Renal pelvis (tissue), 3 donors: ENCODE data around the gene ADM5. TPM values are rescaled to one million over a fixed set of nuclear protein-coding genes. Genes with fewer than 3 reads are reported as not detected.

Experiments used
- polyA plus RNA-seq, 3 donors: library from polyadenylated mRNA; unstranded; fragments of 120-200 nt; gene quantifications; one replicate each; pipeline ENCODE4 v1.2.1, GENCODE V29; 2013; ENCODE audit not compliant: insufficient read length in 3 of 3

The ADM5 gene
- polyA plus RNA-seq, 3 donors = 1.3 to 2.3 (median 2.1) TPM

Other genes with a start within 250 kb of the ADM5 start
- gene SLC17A7, start 248.1 kb upstream of the ADM5 start, polyA plus RNA-seq = under 1 TPM; 0.28 to 0.62 (median 0.55) TPM
- 100 to 1,000 TPM in 1 of 3 donors, 10 to 100 TPM in 2; 92.0 to 101 (median 99.4) TPM for gene PIH1D1, start 237.8 kb upstream of the ADM5 start, polyA plus RNA-seq
- gene ALDH16A1, start 236.4 kb upstream of the ADM5 start, polyA plus RNA-seq = 10 to 100 TPM; 19.2 to 33.0 (median 26.3) TPM
- 1 to 10 TPM; 3.1 to 5.1 (median 5.1) TPM for gene FLT3LG, start 215.4 kb upstream of the ADM5 start, polyA plus RNA-seq
- gene RPL13A, start 202.0 kb upstream of the ADM5 start, polyA plus RNA-seq = 1,000 to 10,000 TPM; 2,758 to 3,345 (median 3,013) TPM
- 1,000 to 10,000 TPM; 2,501 to 3,013 (median 2,811) TPM for gene RPS11, start 193.2 kb upstream of the ADM5 start, polyA plus RNA-seq
- gene FCGRT, start 176.9 kb upstream of the ADM5 start, polyA plus RNA-seq = 100 to 1,000 TPM; 291 to 328 (median 294) TPM
- 10 to 100 TPM; 21.3 to 22.4 (median 21.7) TPM for gene RCN3, start 161.6 kb upstream of the ADM5 start, polyA plus RNA-seq
- gene NOSIP, start 109.0 kb upstream of the ADM5 start, polyA plus RNA-seq = 10 to 100 TPM; 69.3 to 81.1 (median 79.5) TPM
- 1 to 10 TPM; 6.5 to 8.2 (median 7.7) TPM for gene PRRG2, start 108.3 kb upstream of the ADM5 start, polyA plus RNA-seq
- gene PRR12, start 98.4 kb upstream of the ADM5 start, polyA plus RNA-seq = 10 to 100 TPM; 24.2 to 34.2 (median 29.2) TPM
- 10 to 100 TPM; 25.8 to 31.9 (median 31.6) TPM for gene RRAS, start 49.5 kb upstream of the ADM5 start, polyA plus RNA-seq
- gene SCAF1, start 47.4 kb upstream of the ADM5 start, polyA plus RNA-seq = 10 to 100 TPM; 36.6 to 45.7 (median 45.0) TPM
- gene IRF3, start 23.7 kb upstream of the ADM5 start, polyA plus RNA-seq = 10 to 100 TPM; 55.6 to 74.3 (median 68.3) TPM
- gene BCL2L12, start 23.7 kb upstream of the ADM5 start, polyA plus RNA-seq = 10 to 100 TPM; 30.7 to 39.6 (median 31.5) TPM
- gene PRMT1, start 12.3 kb upstream of the ADM5 start, polyA plus RNA-seq = 100 to 1,000 TPM; 239 to 257 (median 241) TPM
- 10 to 100 TPM; 11.2 to 13.6 (median 11.6) TPM for gene CPT1C, start 1.5 kb downstream of the ADM5 start, polyA plus RNA-seq
- under 1 TPM in 2 of 3 donors, not detected in 1; 0.06 to 0.16 TPM for gene TSKS, start 73.7 kb downstream of the ADM5 start, polyA plus RNA-seq
- 10 to 100 TPM; 58.7 to 71.5 (median 68.4) TPM for gene AP2A1, start 77.4 kb downstream of the ADM5 start, polyA plus RNA-seq
- gene FUZ, start 123.7 kb downstream of the ADM5 start, polyA plus RNA-seq = 10 to 100 TPM; 35.3 to 45.3 (median 42.9) TPM
- gene MED25, start 128.7 kb downstream of the ADM5 start, polyA plus RNA-seq = 10 to 100 TPM; 70.0 to 77.3 (median 75.0) TPM
- gene PTOV1, start 161.6 kb downstream of the ADM5 start, polyA plus RNA-seq = 100 to 1,000 TPM; 351 to 386 (median 360) TPM
- 10 to 100 TPM; 57.0 to 83.3 (median 81.4) TPM for gene PNKP, start 178.0 kb downstream of the ADM5 start, polyA plus RNA-seq
- gene AKT1S1, start 187.8 kb downstream of the ADM5 start, polyA plus RNA-seq = 10 to 100 TPM; 36.1 to 46.8 (median 42.8) TPM
- gene TBC1D17, start 188.1 kb downstream of the ADM5 start, polyA plus RNA-seq = 10 to 100 TPM; 48.3 to 64.2 (median 61.1) TPM
- gene IL4I1, start 207.3 kb downstream of the ADM5 start, polyA plus RNA-seq = 1 to 10 TPM; 2.7 to 3.6 (median 3.1) TPM
- gene ATF5, start 239.6 kb downstream of the ADM5 start, polyA plus RNA-seq = 10 to 100 TPM; 26.0 to 28.5 (median 28.2) TPM
- gene NUP62, start 239.9 kb downstream of the ADM5 start, polyA plus RNA-seq = 10 to 100 TPM; 65.8 to 80.2 (median 70.8) TPM